Suprapubic skin (tissue), 3 donors: Measurements from ENCODE around the gene MUSTN1.

Source experiments
- POLR2AphosphoS5 ChIP-seq, 3 donors: sonication (generic); formaldehyde crosslinking; IDR thresholded peaks; one replicate each; pipeline ENCODE4 v1.6.1; 2017; ENCODE audit warnings: antibody characterized with exemption in 3 of 3
- TF ChIP-seq, protein P1 (sequence below), 2 donors: fragments of 200-600 bp in 1 of 2; fragments of 450-650 bp in 1 of 2; sonication (generic) in 1 of 2; IDR thresholded peaks; one replicate each; pipeline ENCODE4 v1.5.1; 2016 to 2019; ENCODE audit warnings: antibody characterized with exemption in 2 of 2, mild to moderate bottlenecking in 1 of 2, moderate library complexity in 1 of 2

- TF ChIP-seq, protein P1, sequence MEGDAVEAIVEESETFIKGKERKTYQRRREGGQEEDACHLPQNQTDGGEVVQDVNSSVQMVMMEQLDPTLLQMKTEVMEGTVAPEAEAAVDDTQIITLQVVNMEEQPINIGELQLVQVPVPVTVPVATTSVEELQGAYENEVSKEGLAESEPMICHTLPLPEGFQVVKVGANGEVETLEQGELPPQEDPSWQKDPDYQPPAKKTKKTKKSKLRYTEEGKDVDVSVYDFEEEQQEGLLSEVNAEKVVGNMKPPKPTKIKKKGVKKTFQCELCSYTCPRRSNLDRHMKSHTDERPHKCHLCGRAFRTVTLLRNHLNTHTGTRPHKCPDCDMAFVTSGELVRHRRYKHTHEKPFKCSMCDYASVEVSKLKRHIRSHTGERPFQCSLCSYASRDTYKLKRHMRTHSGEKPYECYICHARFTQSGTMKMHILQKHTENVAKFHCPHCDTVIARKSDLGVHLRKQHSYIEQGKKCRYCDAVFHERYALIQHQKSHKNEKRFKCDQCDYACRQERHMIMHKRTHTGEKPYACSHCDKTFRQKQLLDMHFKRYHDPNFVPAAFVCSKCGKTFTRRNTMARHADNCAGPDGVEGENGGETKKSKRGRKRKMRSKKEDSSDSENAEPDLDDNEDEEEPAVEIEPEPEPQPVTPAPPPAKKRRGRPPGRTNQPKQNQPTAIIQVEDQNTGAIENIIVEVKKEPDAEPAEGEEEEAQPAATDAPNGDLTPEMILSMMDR (IDR thresholded peaks at IDR 0.05) = no peak
- no peak for TF ChIP-seq POLR2AphosphoS5 (IDR thresholded peaks at IDR 0.05)
These were observed 36.3 kb downstream of the MUSTN1 start for GRCh38 chr3:52798376-52798977.
